Neural cell (in vitro differentiated cells): ENCODE results near the gene CPEB1. TPM values are rescaled to one million over a fixed set of nuclear protein-coding genes. Genes with fewer than 3 reads are reported as not detected.

Experiments
- H2AFZ ChIP-seq: fragments of 200-600, 300-800 bp; sonication (generic), shearing (Covaris generic); 2 replicates; pipeline ENCODE4 v1.6.0; 2014; ENCODE audit warnings: low read depth, mild to moderate bottlenecking, antibody characterized with exemption, low read length, moderate library complexity
- H3F3A ChIP-seq: fragments of 200-600 bp; shearing (Covaris generic); 2 replicates; pipeline ENCODE4 v1.6.1; 2016; ENCODE audit warnings: mild to moderate bottlenecking, moderate library complexity, mixed read lengths, antibody characterized with exemption, low read length; ENCODE audit not compliant: insufficient read depth, poor library complexity, severe bottlenecking
- H3K27ac ChIP-seq: fragments of 200-600, 300-800 bp; sonication (generic), shearing (Covaris generic); 2 replicates; pipeline ENCODE4 v1.5.1; 2014; ENCODE audit warnings: mild to moderate bottlenecking, low read length, moderate library complexity
- H3K27me3 ChIP-seq: fragments of 300-800, 200-600 bp; sonication (generic), shearing (Covaris generic); 2 replicates; pipeline ENCODE4 v1.6.0; 2014; ENCODE audit warnings: mild to moderate bottlenecking, low read depth, low read length, moderate library complexity; ENCODE audit not compliant: insufficient read depth
- H3K36me3 ChIP-seq: fragments of 300-800, 200-600 bp; sonication (generic), shearing (Covaris generic); 2 replicates; pipeline ENCODE4 v1.5.1; 2014; ENCODE audit warnings: mild to moderate bottlenecking, antibody characterized with exemption, low read length, moderate library complexity; ENCODE audit not compliant: insufficient read depth
- H3K4me2 ChIP-seq: fragments of 300-800, 200-600 bp; sonication (generic), shearing (Covaris generic); 2 replicates; pipeline ENCODE4 v1.6.0; 2014; ENCODE audit warnings: mild to moderate bottlenecking, low read length
- H3K4me3 ChIP-seq: fragments of 300-800, 200-600 bp; sonication (generic), shearing (Covaris generic); 2 replicates; pipeline ENCODE4 v1.5.1; 2014; ENCODE audit warnings: mild to moderate bottlenecking, low read length, moderate library complexity
- H3K79me2 ChIP-seq: fragments of 200-600 bp; shearing (Covaris generic); replicated peaks from 2 replicates; pipeline ENCODE4 v1.6.0; 2014; ENCODE audit warnings: mild to moderate bottlenecking, low read length, moderate library complexity; ENCODE audit not compliant: insufficient read depth
- H3K9ac ChIP-seq: fragments of 300-800, 200-600 bp; sonication (generic), shearing (Covaris generic); 2 replicates; pipeline ENCODE4 v1.6.1; 2016; ENCODE audit warnings: mild to moderate bottlenecking, low read length, mixed read lengths
- H3K9me2 ChIP-seq: fragments of 200-600 bp; shearing (Covaris generic); 2 replicates; pipeline ENCODE4 v1.6.1; 2016; ENCODE audit warnings: mild to moderate bottlenecking, low read length, mixed read lengths; ENCODE audit not compliant: insufficient read depth
- H3K9me3 ChIP-seq: fragments of 200-600, 300-800 bp; sonication (generic), shearing (Covaris generic); 2 replicates; pipeline ENCODE4 v1.6.1; 2016; ENCODE audit warnings: mild to moderate bottlenecking, mixed run types, low read length, moderate library complexity, mixed read lengths
- H4K20me1 ChIP-seq: fragments of 200-600 bp; shearing (Covaris generic); 2 replicates; pipeline ENCODE4 v1.6.1; 2016; ENCODE audit warnings: mild to moderate bottlenecking, mixed run types; ENCODE audit not compliant: insufficient read depth
- EP300 ChIP-seq: fragments of 450-650 bp; conservative IDR thresholded peaks from 2 replicates; pipeline ENCODE4 v1.6.1; 2014; ENCODE audit warnings: antibody characterized with exemption, mild to moderate bottlenecking, moderate library complexity; ENCODE audit not compliant: poor library complexity, severe bottlenecking
- EZH2 ChIP-seq: fragments of 200-600, 300-800 bp; shearing (Covaris generic), sonication (generic); IDR thresholded peaks from 2 replicates; pipeline ENCODE4 v1.6.1; 2014; ENCODE audit warnings: antibody characterized with exemption, low read length, borderline replicate concordance, mild to moderate bottlenecking; ENCODE audit not compliant: insufficient read depth, poor library complexity, severe bottlenecking
- MXI1 ChIP-seq: fragments of 450-650 bp; conservative IDR thresholded peaks from 2 replicates; pipeline ENCODE4 v1.6.1; 2014; ENCODE audit warnings: antibody characterized with exemption, mild to moderate bottlenecking; ENCODE audit not compliant: poor library complexity, severe bottlenecking
- POLR2AphosphoS5 ChIP-seq: IDR thresholded peaks from 2 replicates; pipeline ENCODE4 v1.6.1; 2012
- RAD21 ChIP-seq: fragments of 450-650 bp; conservative IDR thresholded peaks from 2 replicates; pipeline ENCODE4 v1.6.1; 2014; ENCODE audit warnings: antibody characterized with exemption, mild to moderate bottlenecking, moderate library complexity
- SMC3 ChIP-seq: fragments of 450-650 bp; conservative IDR thresholded peaks from 2 replicates; pipeline ENCODE4 v1.6.1; 2014; ENCODE audit warnings: antibody characterized with exemption, mild to moderate bottlenecking, moderate library complexity; ENCODE audit not compliant: poor library complexity
- TAF1 ChIP-seq: IDR thresholded peaks from 2 replicates; pipeline ENCODE4 v1.6.1; 2012; ENCODE audit warnings: low read depth
- polyA plus RNA-seq: library from polyadenylated mRNA; depleted of rRNA; stranded (reverse); fragments of >200 nt; gene quantifications from 2 replicates; pipeline ENCODE4 v1.2.3, GENCODE V29; 2014
- TF ChIP-seq, protein P1 (sequence below): fragments of 450-650 bp; IDR thresholded peaks from 2 replicates; pipeline ENCODE4 v1.5.1; 2014; ENCODE audit warnings: antibody characterized with exemption, mild to moderate bottlenecking, moderate library complexity; ENCODE audit not compliant: poor library complexity, severe bottlenecking
- TF ChIP-seq, protein P2 (sequence below): IDR thresholded peaks from 2 replicates; pipeline ENCODE4 v1.6.1; 2012; ENCODE audit warnings: borderline replicate concordance

The CPEB1 gene
- polyA plus RNA-seq, 1 donor from 2014 or later = 0.61 TPM

DNA sequence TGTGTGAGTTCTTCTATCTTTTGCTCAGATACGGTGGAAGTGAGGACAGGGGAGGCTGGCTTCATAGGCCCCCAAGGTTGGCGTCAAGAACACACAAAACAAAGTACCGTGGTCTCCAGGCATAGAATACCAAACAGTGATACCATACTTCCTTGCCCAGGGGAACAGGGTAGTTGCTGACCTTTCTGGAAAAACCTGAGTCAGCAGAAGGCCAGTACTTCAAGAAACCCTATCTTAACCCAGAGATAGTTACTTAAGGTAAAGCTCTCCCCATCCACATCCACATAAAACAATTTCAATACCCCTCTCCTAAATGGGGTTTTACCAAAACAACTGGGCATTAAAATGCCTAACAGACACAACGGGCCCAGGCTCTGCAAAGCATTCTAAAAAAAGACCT is 77.3 kb downstream of the CPEB1 start:
- Histone ChIP-seq H3K36me3 (no peaks in the 10 kb centered on the region), H3K9ac (no peak overlapping the region), H3F3A (no peaks in the 10 kb centered on the region), H3K9me2 (no peaks in the 10 kb centered on the region), H3K27me3 (no peaks in the 10 kb centered on the region), H3K79me2 (no peaks in the 10 kb centered on the region), H3K4me3 (no peak overlapping the region), H2AFZ (no peak overlapping the region), H3K27ac (no peak overlapping the region), H3K4me2 (no peak overlapping the region), H4K20me1 (no peaks in the 10 kb centered on the region), H3K9me3 (no peaks in the 10 kb centered on the region)
- TF ChIP-seq SMC3 = no peak

DNA sequence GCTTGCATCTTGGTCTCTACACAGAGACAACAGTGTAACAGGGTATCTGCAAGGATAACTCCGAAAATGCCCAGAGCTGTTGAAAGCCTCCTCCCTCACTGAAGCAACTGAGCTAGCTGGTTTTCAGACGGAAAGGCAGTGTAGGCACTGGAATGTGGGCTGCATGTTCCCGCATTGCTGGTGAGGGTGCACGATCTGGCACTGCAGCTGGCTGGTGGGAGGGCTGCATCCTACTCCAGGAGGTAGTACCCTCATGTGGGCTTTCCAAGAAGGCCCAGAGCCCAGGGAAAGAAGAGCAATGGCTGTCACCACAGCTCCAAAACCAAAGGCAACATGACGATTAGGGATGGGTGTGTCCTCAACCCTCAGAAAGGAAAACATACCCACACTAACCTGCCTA is 78.2 kb downstream of the CPEB1 start:
- Histone ChIP-seq H2AFZ (no peak overlapping the region), H3K9me2 (no peaks in the 10 kb centered on the region), H3K4me2 (no peak overlapping the region), H3K9ac (no peak overlapping the region), H3F3A (no peaks in the 10 kb centered on the region), H3K9me3 (no peaks in the 10 kb centered on the region), H3K4me3 (no peak overlapping the region), H4K20me1 (no peaks in the 10 kb centered on the region), H3K27me3 (no peaks in the 10 kb centered on the region), H3K79me2 (no peaks in the 10 kb centered on the region), H3K27ac (no peak overlapping the region), H3K36me3 (no peaks in the 10 kb centered on the region)
- TF ChIP-seq POLR2AphosphoS5 (no peak), SMC3 (no peak), EZH2 (no peak), TAF1 (no peak), RAD21 (no peak), EP300 (no peak), MXI1 (no peak)
- TF ChIP-seq, protein P1, sequence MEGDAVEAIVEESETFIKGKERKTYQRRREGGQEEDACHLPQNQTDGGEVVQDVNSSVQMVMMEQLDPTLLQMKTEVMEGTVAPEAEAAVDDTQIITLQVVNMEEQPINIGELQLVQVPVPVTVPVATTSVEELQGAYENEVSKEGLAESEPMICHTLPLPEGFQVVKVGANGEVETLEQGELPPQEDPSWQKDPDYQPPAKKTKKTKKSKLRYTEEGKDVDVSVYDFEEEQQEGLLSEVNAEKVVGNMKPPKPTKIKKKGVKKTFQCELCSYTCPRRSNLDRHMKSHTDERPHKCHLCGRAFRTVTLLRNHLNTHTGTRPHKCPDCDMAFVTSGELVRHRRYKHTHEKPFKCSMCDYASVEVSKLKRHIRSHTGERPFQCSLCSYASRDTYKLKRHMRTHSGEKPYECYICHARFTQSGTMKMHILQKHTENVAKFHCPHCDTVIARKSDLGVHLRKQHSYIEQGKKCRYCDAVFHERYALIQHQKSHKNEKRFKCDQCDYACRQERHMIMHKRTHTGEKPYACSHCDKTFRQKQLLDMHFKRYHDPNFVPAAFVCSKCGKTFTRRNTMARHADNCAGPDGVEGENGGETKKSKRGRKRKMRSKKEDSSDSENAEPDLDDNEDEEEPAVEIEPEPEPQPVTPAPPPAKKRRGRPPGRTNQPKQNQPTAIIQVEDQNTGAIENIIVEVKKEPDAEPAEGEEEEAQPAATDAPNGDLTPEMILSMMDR = no peak
- TF ChIP-seq, protein P2, sequence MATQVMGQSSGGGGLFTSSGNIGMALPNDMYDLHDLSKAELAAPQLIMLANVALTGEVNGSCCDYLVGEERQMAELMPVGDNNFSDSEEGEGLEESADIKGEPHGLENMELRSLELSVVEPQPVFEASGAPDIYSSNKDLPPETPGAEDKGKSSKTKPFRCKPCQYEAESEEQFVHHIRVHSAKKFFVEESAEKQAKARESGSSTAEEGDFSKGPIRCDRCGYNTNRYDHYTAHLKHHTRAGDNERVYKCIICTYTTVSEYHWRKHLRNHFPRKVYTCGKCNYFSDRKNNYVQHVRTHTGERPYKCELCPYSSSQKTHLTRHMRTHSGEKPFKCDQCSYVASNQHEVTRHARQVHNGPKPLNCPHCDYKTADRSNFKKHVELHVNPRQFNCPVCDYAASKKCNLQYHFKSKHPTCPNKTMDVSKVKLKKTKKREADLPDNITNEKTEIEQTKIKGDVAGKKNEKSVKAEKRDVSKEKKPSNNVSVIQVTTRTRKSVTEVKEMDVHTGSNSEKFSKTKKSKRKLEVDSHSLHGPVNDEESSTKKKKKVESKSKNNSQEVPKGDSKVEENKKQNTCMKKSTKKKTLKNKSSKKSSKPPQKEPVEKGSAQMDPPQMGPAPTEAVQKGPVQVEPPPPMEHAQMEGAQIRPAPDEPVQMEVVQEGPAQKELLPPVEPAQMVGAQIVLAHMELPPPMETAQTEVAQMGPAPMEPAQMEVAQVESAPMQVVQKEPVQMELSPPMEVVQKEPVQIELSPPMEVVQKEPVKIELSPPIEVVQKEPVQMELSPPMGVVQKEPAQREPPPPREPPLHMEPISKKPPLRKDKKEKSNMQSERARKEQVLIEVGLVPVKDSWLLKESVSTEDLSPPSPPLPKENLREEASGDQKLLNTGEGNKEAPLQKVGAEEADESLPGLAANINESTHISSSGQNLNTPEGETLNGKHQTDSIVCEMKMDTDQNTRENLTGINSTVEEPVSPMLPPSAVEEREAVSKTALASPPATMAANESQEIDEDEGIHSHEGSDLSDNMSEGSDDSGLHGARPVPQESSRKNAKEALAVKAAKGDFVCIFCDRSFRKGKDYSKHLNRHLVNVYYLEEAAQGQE = no peak

DNA sequence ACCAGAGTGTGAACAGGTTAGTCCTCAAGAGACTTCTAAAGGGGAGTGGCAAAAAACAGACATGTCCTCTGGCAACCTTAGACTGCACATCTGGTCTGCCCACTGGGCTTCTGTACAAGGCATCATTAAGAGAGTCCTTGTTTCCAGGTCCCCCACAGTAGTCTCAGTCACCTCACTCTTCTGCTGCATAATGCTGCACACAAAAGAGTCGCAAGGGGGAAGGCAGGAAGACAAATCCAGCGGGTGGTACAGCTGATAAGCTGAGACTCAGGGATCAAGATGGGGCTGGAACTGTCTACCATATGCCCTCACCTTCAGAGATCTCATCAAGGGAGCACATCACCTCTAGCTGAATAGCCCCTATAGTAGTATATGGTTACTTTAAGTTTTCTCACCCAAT is 79.5 kb downstream of the CPEB1 start:
- Histone ChIP-seq H3F3A (no peaks in the 10 kb centered on the region), H3K9me3 (no peaks in the 10 kb centered on the region), H3K4me3 (no peak overlapping the region), H3K36me3 (no peaks in the 10 kb centered on the region), H3K9me2 (no peaks in the 10 kb centered on the region), H3K79me2 (no peaks in the 10 kb centered on the region), H3K27me3 (no peaks in the 10 kb centered on the region), H2AFZ (no peak overlapping the region), H3K4me2 (no peak overlapping the region), H3K27ac (no peak overlapping the region), H3K9ac (no peak overlapping the region), H4K20me1 (no peaks in the 10 kb centered on the region)
- TF ChIP-seq, protein P1 = no peak
- TF ChIP-seq RAD21 (no peak), MXI1 (no peak), SMC3 (no peak), EP300 (no peak), EZH2 (no peak), POLR2AphosphoS5 (no peak), TAF1 (no peak)
- TF ChIP-seq, protein P2 = no peak
